SK-N-SH treated with all-trans-retinoic acid at 6 μM for 48 hours (cell line): Measurements from ENCODE around the gene UNC119B.

ENCODE experiments used
- ATAC-seq: fragments of 200-7000 bp; cut with Tn5 transposase; 3 replicates; pipeline ENCODE4 v1.9.1; 2020; ENCODE audit warnings: mild to moderate bottlenecking, moderate library complexity
- ARNTL ChIP-seq: fragments of 450-650 bp; formaldehyde crosslinking; IDR thresholded peaks from 2 replicates; pipeline ENCODE4 v1.5.0; 2020; ENCODE audit warnings: low read depth, mild to moderate bottlenecking, moderate library complexity, borderline replicate concordance
- BACH2 ChIP-seq: fragments of 250-450 bp; sonication (Bioruptor Pico); IDR thresholded peaks from 2 replicates; pipeline ENCODE4 v1.9.0; 2021; ENCODE audit warnings: mild to moderate bottlenecking, borderline replicate concordance
- CREB5 ChIP-seq: fragments of 250-450 bp; sonication (Bioruptor Pico); IDR thresholded peaks from 2 replicates; pipeline ENCODE4 v1.5.1; 2020; ENCODE audit warnings: low read depth, mild to moderate bottlenecking, moderate library complexity
- CSDC2 ChIP-seq: fragments of 250-450 bp; sonication (Bioruptor Pico); IDR thresholded peaks from 2 replicates; pipeline ENCODE4 v1.5.0; 2020; ENCODE audit warnings: mild to moderate bottlenecking, moderate library complexity
- CSRNP3 ChIP-seq: fragments of 250-450 bp; sonication (Bioruptor Pico); IDR thresholded peaks from 2 replicates; pipeline ENCODE4 v1.5.1; 2021; ENCODE audit warnings: mild to moderate bottlenecking, moderate library complexity
- ESRRG ChIP-seq: fragments of 250-450 bp; sonication (Bioruptor Pico); IDR thresholded peaks from 2 replicates; pipeline ENCODE4 v1.6.1; 2021; ENCODE audit warnings: mild to moderate bottlenecking
- GLIS3 ChIP-seq: fragments of 250-450 bp; sonication (Bioruptor Pico); IDR thresholded peaks from 2 replicates; pipeline ENCODE4 v1.5.0; 2020; ENCODE audit warnings: mild to moderate bottlenecking, moderate library complexity
- ISL1 ChIP-seq: fragments of 250-450 bp; sonication (Bioruptor Pico); IDR thresholded peaks from 2 replicates; pipeline ENCODE4 v2.1.2; 2022; ENCODE audit warnings: mild to moderate bottlenecking, moderate library complexity
- OSR1 ChIP-seq: fragments of 250-450 bp; sonication (Bioruptor Pico); IDR thresholded peaks from 2 replicates; pipeline ENCODE4 v1.8.0; 2022; ENCODE audit warnings: moderate library complexity, mild to moderate bottlenecking, inconsistent platforms
- POU6F1 ChIP-seq: fragments of 250-450 bp; sonication (Bioruptor Pico); IDR thresholded peaks from 2 replicates; pipeline ENCODE4 v1.8.0; 2021; ENCODE audit warnings: low read depth, mild to moderate bottlenecking, moderate library complexity, borderline replicate concordance
- PPARA ChIP-seq: fragments of 250-450 bp; sonication (Bioruptor Pico); IDR thresholded peaks from 2 replicates; pipeline ENCODE4 v1.5.0; 2020; ENCODE audit warnings: mild to moderate bottlenecking, borderline replicate concordance
- RARB ChIP-seq: fragments of 250-450 bp; sonication (Bioruptor Pico); IDR thresholded peaks from 2 replicates; pipeline ENCODE4 v1.8.0; 2021; ENCODE audit warnings: mild to moderate bottlenecking, moderate library complexity
- SNAI2 ChIP-seq: fragments of 250-450 bp; sonication (Bioruptor Pico); IDR thresholded peaks from 2 replicates; pipeline ENCODE4 v1.5.0; 2020; ENCODE audit warnings: mild to moderate bottlenecking, moderate library complexity
- TCF4 ChIP-seq: fragments of 250-450 bp; sonication (Bioruptor Pico); IDR thresholded peaks from 2 replicates; pipeline ENCODE4 v1.8.0; 2021; ENCODE audit warnings: mild to moderate bottlenecking, moderate library complexity, borderline replicate concordance
- TOX ChIP-seq: fragments of 250-450 bp; sonication (Bioruptor Pico); IDR thresholded peaks from 2 replicates; pipeline ENCODE4 v1.8.0; 2021; ENCODE audit warnings: mild to moderate bottlenecking, moderate library complexity, borderline replicate concordance
- TSHZ2 ChIP-seq: fragments of 250-450 bp; sonication (Bioruptor Pico); IDR thresholded peaks from 2 replicates; pipeline ENCODE4 v1.5.0; 2020; ENCODE audit warnings: mild to moderate bottlenecking, moderate library complexity
- ZC3H10 ChIP-seq: fragments of 250-450 bp; sonication (Bioruptor Pico); IDR thresholded peaks from 2 replicates; pipeline ENCODE4 v1.5.1; 2021; ENCODE audit warnings: mild to moderate bottlenecking, moderate library complexity
- ZFP3 ChIP-seq: fragments of 250-450 bp; sonication (Bioruptor Pico); IDR thresholded peaks from 2 replicates; pipeline ENCODE4 v1.5.0; 2020; ENCODE audit warnings: mild to moderate bottlenecking, moderate library complexity
- ZNF565 ChIP-seq: fragments of 450-650 bp; formaldehyde crosslinking; conservative IDR thresholded peaks from 2 replicates; pipeline ENCODE4 v1.5.0; 2020; ENCODE audit warnings: low read depth, mild to moderate bottlenecking, moderate library complexity
- ZNF70 ChIP-seq: fragments of 450-650 bp; formaldehyde crosslinking; IDR thresholded peaks from 2 replicates; pipeline ENCODE4 v1.5.0; 2020; ENCODE audit warnings: mild to moderate bottlenecking, moderate library complexity
- ZNF8 ChIP-seq: fragments of 450-650 bp; formaldehyde crosslinking; IDR thresholded peaks from 2 replicates; pipeline ENCODE4 v1.5.0; 2020; ENCODE audit warnings: mild to moderate bottlenecking, moderate library complexity

Gene UNC119B

GRCh38 chr12:120690083-120690450, 20.2 kb upstream of the UNC119B start:
- TF ChIP-seq ARNTL (no peak), RARB (CRISPR knock-in tag) (no peak), OSR1 (CRISPR knock-in tag) (no peak), GLIS3 (no peak), ZFP3 (CRISPR knock-in tag) (no peak)
- no peak for ATAC-seq

- ATAC-seq, result no peak
- TF ChIP-seq ZNF8 (CRISPR knock-in tag) (no peak), TOX (CRISPR knock-in tag) (no peak), ISL1 (no peak), CREB5 (CRISPR knock-in tag) (no peak), ZFP3 (CRISPR knock-in tag) (no peak), GLIS3 (no peak), ZC3H10 (CRISPR knock-in tag) (no peak)
Measured at GRCh38 chr12:120690978-120691377, 19.3 kb upstream of the UNC119B start.

GRCh38 chr12:120692524-120693033, 17.7 kb upstream of the UNC119B start:
- ATAC-seq, result no peak
- no peak for TF ChIP-seq CREB5 (CRISPR knock-in tag)
- no peak for TF ChIP-seq TSHZ2 (CRISPR knock-in tag)
- no peak for TF ChIP-seq ZNF8 (CRISPR knock-in tag)
- TF ChIP-seq GLIS3, result no peak
- TF ChIP-seq ZNF565 (CRISPR knock-in tag), result no peak
- no peak for TF ChIP-seq OSR1 (CRISPR knock-in tag)
- TF ChIP-seq ZNF70 (CRISPR knock-in tag), result no peak
- TF ChIP-seq PPARA (CRISPR knock-in tag), result no peak
- no peak for TF ChIP-seq TCF4
- TF ChIP-seq ZFP3 (CRISPR knock-in tag), result no peak
- TF ChIP-seq ARNTL, result no peak
- TF ChIP-seq RARB (CRISPR knock-in tag), result no peak
- TF ChIP-seq ESRRG (CRISPR knock-in tag), result no peak
- no peak for TF ChIP-seq ISL1
- TF ChIP-seq SNAI2 (CRISPR knock-in tag), result no peak
- no peak for TF ChIP-seq TOX (CRISPR knock-in tag)
- no peak for TF ChIP-seq CSDC2 (CRISPR knock-in tag)
- TF ChIP-seq BACH2, result no peak
- no peak for TF ChIP-seq CSRNP3 (CRISPR knock-in tag)

GRCh38 chr12:120693848-120694247, 16.4 kb upstream of the UNC119B start:
- TF ChIP-seq POU6F1 (CRISPR knock-in tag), result no peak
- TF ChIP-seq CSRNP3 (CRISPR knock-in tag), result no peak
- ATAC-seq, result no peak
